AG09319 (cell line): Measurements from ENCODE around the gene AAMP.
"Not testable (repeated sequence)": the region's sequence is repeated elsewhere in the genome, so short reads cannot be mapped to it uniquely, and the experiment has no call there.

Source experiments
- DNase-seq: peaks from one replicate; pipeline ENCODE4 v3.0.0-alpha.2; 2010; ENCODE audit warnings: low read depth; ENCODE audit errors: extremely low read depth
- TF ChIP-seq, protein P1 (sequence below): IDR thresholded peaks from 2 replicates; pipeline ENCODE4 v1.5.1; 2011; ENCODE audit warnings: low read depth, mild to moderate bottlenecking, inconsistent platforms, low read length, moderate library complexity

The AAMP gene, protein sequence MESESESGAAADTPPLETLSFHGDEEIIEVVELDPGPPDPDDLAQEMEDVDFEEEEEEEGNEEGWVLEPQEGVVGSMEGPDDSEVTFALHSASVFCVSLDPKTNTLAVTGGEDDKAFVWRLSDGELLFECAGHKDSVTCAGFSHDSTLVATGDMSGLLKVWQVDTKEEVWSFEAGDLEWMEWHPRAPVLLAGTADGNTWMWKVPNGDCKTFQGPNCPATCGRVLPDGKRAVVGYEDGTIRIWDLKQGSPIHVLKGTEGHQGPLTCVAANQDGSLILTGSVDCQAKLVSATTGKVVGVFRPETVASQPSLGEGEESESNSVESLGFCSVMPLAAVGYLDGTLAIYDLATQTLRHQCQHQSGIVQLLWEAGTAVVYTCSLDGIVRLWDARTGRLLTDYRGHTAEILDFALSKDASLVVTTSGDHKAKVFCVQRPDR

GRCh38 chr2:218269900-218270720, at the start of gene AAMP, which contains the start of gene PNKD:
AAMP (minus strand) TSS chr2:218270137; CDS start chr2:218270086, 51 bp downstream.
PNKD (plus strand) TSS chr2:218270519; CDS start chr2:218270536, 17 bp downstream.
- peak; percentile 99 for DNase-seq

DNA sequence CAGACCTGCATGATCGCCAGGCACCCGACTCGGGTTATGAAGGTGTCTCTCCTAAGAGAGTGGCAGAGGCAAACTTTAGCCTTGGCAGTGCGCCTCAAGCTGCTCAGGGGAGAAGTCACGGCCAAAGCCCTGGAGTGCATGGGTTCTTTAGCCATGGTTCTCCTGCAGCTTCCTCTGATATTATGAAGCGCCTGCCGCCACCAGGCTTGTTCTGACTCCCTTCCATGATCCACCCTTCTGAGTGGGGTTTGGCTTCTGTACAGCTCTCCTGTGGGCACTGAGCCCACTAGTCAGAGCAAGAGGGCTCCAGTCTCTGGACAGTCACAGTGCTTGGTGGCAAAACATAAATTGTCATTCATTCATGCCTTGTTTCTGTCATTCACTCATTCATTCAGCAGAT, 48.3 kb upstream of the AAMP start:
- TF ChIP-seq, protein P1, sequence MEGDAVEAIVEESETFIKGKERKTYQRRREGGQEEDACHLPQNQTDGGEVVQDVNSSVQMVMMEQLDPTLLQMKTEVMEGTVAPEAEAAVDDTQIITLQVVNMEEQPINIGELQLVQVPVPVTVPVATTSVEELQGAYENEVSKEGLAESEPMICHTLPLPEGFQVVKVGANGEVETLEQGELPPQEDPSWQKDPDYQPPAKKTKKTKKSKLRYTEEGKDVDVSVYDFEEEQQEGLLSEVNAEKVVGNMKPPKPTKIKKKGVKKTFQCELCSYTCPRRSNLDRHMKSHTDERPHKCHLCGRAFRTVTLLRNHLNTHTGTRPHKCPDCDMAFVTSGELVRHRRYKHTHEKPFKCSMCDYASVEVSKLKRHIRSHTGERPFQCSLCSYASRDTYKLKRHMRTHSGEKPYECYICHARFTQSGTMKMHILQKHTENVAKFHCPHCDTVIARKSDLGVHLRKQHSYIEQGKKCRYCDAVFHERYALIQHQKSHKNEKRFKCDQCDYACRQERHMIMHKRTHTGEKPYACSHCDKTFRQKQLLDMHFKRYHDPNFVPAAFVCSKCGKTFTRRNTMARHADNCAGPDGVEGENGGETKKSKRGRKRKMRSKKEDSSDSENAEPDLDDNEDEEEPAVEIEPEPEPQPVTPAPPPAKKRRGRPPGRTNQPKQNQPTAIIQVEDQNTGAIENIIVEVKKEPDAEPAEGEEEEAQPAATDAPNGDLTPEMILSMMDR: no peak

More at GRCh38 chr2:218269900-218270720, at the start of gene AAMP, which contains the start of gene PNKD:
- TF ChIP-seq, protein P1: peak; percentile 16

DNA sequence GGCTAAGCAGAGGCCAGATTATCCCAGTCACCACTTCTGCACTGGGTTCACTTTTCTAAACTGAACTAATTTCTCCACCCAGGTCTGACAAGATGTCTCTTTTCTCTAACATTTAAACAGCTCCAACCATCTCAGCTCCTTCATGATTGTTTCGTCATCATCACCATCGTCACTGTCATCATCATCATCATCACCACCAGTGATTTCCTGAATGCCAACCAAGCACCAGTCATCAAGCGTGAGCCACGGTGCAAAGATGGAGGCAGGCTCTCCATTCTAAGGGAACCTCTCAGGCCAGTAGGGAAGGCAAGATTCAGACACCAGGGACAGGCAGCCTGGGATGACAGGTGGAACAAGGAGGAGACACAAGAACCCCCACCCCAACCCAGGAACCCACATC, 47.9 kb upstream of the AAMP start:
- no peak for DNase-seq
- TF ChIP-seq, protein P1: no peak

More for the DNA sequence above, 48.3 kb upstream of the AAMP start:
- no peak for DNase-seq

DNA sequence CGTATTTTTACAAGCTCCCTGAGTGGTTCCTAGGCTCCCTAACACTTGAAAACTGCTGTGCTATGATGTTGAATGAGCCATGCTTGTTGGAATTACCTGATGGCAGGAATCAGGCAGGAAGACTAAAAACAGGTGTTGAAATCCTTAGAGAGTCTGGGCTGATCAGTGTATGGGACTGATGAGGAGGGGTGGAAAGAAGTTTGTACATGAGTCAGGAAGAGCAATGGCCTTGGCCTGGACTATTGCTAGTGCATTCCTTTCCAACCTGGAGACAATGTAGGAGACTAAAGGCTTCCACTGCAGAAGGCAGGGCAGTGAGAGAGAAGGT, 47.3 kb upstream of the AAMP start:
- DNase-seq: no peak
- TF ChIP-seq, protein P1: no peak

GRCh38 chr2:218315397-218315796, 45.5 kb upstream of the AAMP start:
- TF ChIP-seq, protein P1: no peak
- no peak for DNase-seq

DNA sequence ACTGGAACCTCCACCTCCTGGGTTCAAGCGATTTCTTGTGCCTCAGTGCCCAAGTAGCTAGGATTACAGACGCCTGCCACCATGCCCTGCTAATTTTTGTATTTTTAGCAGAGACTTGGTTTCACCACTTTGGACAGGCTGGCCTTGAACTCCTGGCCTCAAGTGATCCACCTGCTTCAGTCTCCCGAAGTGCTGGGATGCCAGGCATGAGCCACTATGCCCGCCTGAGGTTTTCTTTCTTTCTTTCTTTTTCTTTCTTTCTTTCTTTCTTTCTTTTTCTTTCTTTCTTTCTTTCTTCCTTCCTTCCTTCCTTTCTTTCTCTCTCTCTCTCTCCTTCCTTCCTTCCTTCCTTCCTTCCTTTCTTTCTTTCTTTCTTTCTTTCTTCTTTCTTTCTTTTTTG, 44.8 kb upstream of the AAMP start:
- not testable (repeated sequence) for DNase-seq

DNA sequence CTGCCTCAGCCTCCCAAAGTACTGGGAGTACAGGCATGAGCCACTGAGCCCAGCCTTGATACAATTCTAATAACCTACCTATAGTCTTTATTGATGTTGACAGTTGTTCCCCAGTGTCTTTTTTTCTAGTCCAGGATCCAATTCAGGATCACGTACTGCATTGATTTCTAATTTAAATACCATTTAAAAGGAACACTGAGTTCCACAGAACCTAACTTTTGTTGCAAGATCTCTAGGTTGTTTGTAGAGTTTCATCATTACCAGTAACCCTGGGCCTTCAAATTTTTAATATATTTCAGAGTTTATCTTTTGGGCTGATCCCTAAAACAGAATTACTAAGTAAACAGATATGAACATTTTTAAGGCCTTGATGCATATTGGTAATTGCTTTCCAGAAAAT, 43.4 kb upstream of the AAMP start:
- TF ChIP-seq, protein P1: no peak

More for the DNA sequence above, 43.4 kb upstream of the AAMP start:
- DNase-seq: no peak
